Middle frontal gyrus (tissue), 1 donor: ENCODE measurements around the gene LYRM2.

Source experiments
- DNase-seq: peaks from one replicate; pipeline ENCODE4 v3.0.0-alpha.2; 2015; ENCODE audit warnings: low spot score; ENCODE audit errors: extremely low spot score

LYRM2 gene

GRCh38 chr6:89638320-89639195 is at the start of gene LYRM2:
TSS of gene LYRM2 (minus strand) at chr6:89638747. CDS start at chr6:89638716, 31 bp downstream.
- peak; percentile 90 for DNase-seq

- DNase-seq: no peak
These were observed 49.8 kb upstream of the LYRM2 start for GRCh38 chr6:89688328-89688727.

GRCh38 chr6:89685311-89685710 is 46.8 kb upstream of the LYRM2 start:
- DNase-seq: no peak

- no peak for DNase-seq
These were observed 44.4 kb upstream of the LYRM2 start for GRCh38 chr6:89682991-89683390.

GRCh38 chr6:89681983-89682564 is 43.5 kb upstream of the LYRM2 start:
- no peak for DNase-seq

DNA sequence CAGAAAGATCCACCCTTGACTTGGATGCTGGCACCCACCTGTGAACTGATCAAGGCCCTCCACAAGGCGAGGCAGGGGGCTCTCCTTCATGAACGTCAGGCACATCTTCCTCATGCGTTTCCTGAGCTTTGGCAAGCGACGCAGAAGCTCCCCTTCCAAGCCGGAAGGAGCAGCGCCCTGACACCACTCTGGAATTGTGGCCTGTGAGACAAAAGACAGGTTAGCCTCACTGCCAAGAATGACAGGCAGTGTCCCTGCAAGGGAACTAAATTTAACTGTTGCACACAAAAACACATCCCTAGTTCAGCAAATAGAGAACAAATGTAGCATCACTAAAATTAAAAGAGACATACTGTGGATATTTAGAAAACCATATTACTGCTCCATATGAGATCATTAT is 42.0 kb upstream of the LYRM2 start:
- no peak for DNase-seq

DNA sequence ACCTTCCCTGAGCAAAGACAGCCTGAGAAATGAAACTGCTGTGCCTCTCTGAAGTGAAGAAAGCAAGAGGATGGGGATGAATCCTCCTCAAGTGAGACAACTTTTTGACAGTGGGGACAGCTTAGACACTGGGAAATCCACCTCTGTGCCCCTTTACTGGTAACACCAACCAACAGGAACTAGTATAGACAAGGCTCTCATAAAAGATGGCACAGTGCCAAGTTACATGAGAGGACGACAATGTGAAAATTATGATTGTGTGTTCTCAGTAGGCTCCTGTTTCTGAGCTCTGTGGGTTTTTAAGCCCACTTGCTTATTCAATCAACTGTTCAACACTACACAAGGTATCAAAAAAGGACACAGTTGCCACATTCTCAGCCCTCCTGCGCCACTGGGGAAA is 41.6 kb upstream of the LYRM2 start:
- DNase-seq: no peak

DNA sequence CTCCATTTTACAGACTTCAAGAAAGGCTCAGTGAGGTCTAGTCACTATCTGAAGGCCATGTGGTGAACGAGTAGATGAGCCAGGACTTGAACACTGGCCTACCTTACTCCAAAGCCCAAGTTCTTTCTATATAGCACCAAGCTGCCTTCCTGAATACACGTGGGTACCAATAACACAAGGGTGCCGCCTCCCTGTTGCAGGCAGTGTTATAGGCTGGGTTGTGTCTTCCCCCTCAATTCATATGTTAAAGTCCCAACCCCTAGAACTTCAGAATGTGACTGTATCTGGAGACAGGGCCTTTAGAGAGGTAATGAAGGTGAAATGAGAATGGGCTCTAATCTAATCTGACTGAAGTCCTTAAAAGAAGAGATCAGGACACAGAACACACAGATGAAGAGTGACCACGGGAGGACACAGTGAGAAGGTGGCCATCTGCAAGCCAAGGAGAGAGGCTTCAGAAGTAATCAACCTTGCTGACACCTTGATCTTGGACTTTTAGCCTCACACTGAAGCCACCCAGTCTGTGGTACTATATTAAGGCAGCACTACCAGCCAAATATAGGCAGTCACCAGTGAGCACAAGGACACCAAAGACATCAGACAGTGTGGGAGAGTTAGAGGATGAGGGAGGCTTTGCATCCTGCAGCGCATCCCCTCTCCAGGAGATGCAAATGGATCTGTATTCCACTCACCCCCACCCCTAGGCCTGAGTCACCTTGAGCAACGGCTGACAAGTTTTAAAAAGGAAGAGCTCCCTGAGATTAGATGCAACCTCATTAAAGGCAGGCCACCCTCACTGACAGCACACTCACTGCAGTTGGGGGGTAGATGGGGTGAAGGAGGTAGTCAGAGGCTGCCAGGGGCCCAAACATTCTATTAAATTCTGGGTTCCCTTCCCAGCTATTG is 40.9 kb upstream of the LYRM2 start:
- no peak for DNase-seq

DNA sequence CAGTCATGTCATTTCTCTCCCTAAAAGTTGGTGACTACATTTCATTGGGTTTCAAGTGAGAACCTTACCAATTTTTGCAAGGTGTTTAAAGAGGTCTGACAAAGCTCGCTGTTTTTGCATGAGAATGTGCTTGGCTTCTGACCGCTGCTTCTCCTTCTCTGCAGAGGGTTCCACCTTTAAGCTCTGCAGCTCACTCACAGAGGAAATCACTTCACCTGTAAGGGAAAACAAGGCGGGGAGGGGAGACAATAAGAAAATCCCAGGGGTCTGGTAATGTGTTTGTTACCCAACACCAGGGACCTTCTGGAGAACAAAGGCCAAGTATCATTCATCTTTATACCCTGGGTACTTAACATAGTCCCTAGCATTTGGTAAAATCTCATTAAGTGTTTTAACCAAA is 40.0 kb upstream of the LYRM2 start:
- DNase-seq: no peak

DNA sequence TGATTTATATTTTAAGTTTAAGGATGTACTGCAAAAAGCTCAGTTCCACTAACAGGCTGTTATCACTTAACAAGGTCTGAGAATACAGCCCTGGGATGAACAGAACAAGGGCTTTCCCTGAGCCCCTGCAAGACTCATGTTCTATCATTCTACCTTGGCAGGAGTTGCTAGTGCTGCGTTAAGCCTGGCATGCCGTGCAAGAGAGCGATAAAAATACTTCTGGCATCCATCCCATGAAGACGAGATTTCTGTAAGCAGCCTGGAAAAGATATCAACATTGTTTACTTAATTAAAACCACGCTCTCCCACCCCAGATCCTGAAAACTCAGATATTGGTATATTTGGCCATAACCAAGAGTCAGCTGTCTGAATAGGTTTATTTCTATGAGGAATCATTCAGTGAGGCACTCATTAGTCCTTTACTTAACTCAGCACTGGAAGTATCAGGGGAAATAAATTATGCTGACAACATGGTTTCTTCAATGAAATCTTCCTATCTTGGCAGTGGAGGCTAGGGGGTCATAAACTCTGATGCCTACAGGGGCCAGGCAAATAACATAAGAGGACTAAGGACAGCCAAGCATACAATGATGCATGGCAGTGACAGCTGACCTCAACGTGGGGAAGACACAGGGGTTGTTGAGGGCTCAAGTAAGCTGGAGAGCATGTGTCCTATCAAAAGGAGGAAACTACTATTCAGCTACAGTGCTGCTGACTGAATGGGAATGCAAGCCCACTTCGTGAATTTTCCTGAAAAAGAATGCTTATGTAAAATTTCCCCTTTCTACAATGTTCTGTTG is 37.6 kb upstream of the LYRM2 start:
- no peak for DNase-seq

- no peak for DNase-seq
These were observed 32.5 kb upstream of the LYRM2 start for GRCh38 chr6:89670935-89671565.

GRCh38 chr6:89669002-89669401 is 30.5 kb upstream of the LYRM2 start:
- no peak for DNase-seq

GRCh38 chr6:89667872-89668556 is 29.5 kb upstream of the LYRM2 start:
- DNase-seq: no peak

DNA sequence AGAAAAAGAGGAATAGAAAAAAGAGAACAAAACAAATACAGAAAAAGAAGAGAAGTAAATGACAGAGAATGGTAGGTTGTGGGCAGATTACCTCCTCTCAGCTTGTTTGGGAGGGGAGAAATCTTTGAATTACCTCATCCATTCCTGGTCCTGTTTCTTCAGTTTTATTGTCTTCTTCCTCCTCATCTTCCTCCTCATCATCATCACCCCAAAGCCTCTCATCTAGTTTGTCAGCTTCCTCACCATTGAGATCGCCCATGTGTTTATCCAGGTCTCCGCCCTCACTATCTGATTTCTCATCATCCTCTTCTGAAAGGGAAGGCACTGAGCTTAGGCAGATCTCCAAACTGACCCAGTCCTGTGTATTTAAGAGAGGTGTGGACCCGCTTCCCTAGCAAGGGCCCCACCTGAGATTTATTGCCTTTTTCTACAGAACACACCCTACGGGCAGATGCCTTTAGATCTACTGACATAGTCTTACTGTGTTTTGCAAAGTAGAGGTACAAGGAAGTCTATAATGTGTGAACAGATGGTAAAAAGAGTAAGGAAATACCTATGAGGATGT is 24.2 kb upstream of the LYRM2 start:
- DNase-seq: no peak

GRCh38 chr6:89661559-89661958 is 23.0 kb upstream of the LYRM2 start:
- no peak for DNase-seq

- no peak for DNase-seq
These were observed 22.4 kb upstream of the LYRM2 start for GRCh38 chr6:89660981-89661380.

DNA sequence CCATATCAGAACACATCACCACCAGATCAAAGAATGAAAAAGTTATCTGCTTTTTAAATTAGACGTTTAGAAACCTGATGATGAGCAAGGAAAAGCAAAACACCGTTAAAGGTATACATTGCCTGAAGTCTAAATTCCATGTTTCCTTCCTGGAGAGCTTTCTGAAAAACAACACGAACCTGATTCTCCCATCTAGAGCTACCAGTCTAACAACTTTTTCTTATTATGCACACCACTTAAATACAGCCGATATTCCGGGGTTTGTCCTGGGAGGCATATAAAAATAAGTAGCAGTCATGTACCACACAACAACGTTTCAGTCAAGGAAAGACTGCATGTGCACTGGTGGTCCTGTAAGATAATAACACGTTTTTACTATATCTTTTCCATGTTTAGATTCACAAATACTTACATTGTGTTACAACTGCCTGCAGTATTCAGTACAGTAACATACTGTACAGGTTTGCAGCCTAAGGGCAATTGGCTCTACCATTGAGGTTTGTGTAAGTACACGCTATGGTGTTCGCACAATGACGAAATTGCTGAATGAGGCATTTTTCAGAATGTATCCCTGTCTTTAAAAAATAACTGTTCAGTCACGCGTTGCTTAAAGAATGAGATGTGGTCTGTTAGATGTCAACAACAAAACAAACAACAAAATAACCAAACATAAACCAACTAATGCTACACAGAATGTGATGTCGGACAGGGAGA is 19.1 kb upstream of the LYRM2 start:
- no peak for DNase-seq

- no peak for DNase-seq
These were observed 16.6 kb upstream of the LYRM2 start for GRCh38 chr6:89655122-89655521.

DNA sequence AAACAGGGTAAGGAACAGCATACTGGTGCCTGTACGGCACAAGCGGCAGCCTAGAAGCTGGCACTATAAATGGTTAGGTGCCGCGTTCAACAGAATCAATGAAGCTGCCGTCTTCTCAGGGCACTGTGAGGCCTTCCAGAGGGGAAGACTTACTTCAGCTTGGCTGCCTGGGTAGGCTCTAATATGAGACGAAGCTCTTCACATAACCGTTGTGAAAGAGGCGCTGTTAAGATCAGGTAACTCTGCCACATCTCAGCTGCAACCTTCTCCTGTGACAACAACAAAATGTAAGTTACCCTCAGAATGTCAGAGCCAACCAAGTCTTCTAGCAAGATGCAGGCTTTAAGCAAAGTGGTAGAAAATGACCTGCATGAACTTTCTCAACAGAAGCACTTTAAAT is 12.0 kb upstream of the LYRM2 start:
- DNase-seq: no peak
